WTC11 (cell line): ENCODE data around the gene PLXNA2. TPM values are rescaled to one million over a fixed set of nuclear protein-coding genes. Genes with fewer than 3 reads are reported as not detected.

ENCODE experiments used
- ATAC-seq: fragments of 200-7000 bp; cut with Tn5 transposase; 2 replicates; pipeline ENCODE4 v1.10.0; 2021; ENCODE audit warnings: mild to moderate bottlenecking, moderate library complexity
- CTCF ChIA-PET: fragments of 300-600 bp; sonication (Branson Sonifier 250); formaldehyde crosslinking; loops from one replicate; lab custom pipeline; 2021; ENCODE audit warnings: antibody characterized with exemption; lab: Charles Lee
- POLR2A ChIA-PET: fragments of 350-600 bp; sonication (Branson Sonifier 250); formaldehyde crosslinking; loops from one replicate; lab custom pipeline; 2021; ENCODE audit warnings: antibody characterized with exemption; lab: Charles Lee
- DNase-seq: peaks from one replicate; pipeline ENCODE4 v3.0.0; 2021; ENCODE audit warnings: low spot score
- H3K27ac Mint-ChIP-seq: 2 replicates; pipeline ENCODE4 v1.8.0; 2021; ENCODE audit warnings: mixed read lengths
- H3K27me3 Mint-ChIP-seq: 2 replicates; pipeline ENCODE4 v1.8.0; 2021; ENCODE audit warnings: low read depth, mild to moderate bottlenecking, moderate library complexity, mixed read lengths
- H3K36me3 Mint-ChIP-seq: 2 replicates; pipeline ENCODE4 v1.8.0; 2021; ENCODE audit warnings: mixed read lengths
- H3K4me1 Mint-ChIP-seq: 2 replicates; pipeline ENCODE4 v1.8.0; 2022; ENCODE audit warnings: mixed read lengths
- H3K4me3 Mint-ChIP-seq: 2 replicates; pipeline ENCODE4 v1.8.0; 2021; ENCODE audit warnings: mild to moderate bottlenecking, moderate library complexity, mixed read lengths
- H3K9me3 Mint-ChIP-seq: 2 replicates; pipeline ENCODE4 v1.8.0; 2021; ENCODE audit warnings: mixed read lengths
- CBFB ChIP-seq: sonication (generic); formaldehyde crosslinking; IDR thresholded peaks from 2 replicates; pipeline ENCODE4 v1.8.1; 2022; ENCODE audit warnings: mild to moderate bottlenecking, low read depth, missing genetic modification reagents
- CREB1 ChIP-seq: sonication (generic); formaldehyde crosslinking; IDR thresholded peaks from 2 replicates; pipeline ENCODE4 v1.8.0; 2023; ENCODE audit warnings: mild to moderate bottlenecking, missing genetic modification reagents
- CREM ChIP-seq: sonication (generic); formaldehyde crosslinking; IDR thresholded peaks from 2 replicates; pipeline ENCODE4 v1.8.1; 2022; ENCODE audit warnings: mild to moderate bottlenecking, missing genetic modification reagents, moderate library complexity
- ELF4 ChIP-seq: sonication (generic); formaldehyde crosslinking; IDR thresholded peaks from 2 replicates; pipeline ENCODE4 v1.8.1; 2022; ENCODE audit warnings: low read depth, mild to moderate bottlenecking, moderate library complexity, missing genetic modification reagents
- FOXP1 ChIP-seq: sonication (generic); formaldehyde crosslinking; IDR thresholded peaks from 2 replicates; pipeline ENCODE4 v1.8.0; 2022; ENCODE audit warnings: missing genetic modification reagents, mild to moderate bottlenecking, moderate library complexity, borderline replicate concordance
- JAZF1 ChIP-seq: fragments of 250-450 bp; sonication (Bioruptor Pico); IDR thresholded peaks from 2 replicates; pipeline ENCODE4 v1.9.0; 2021; ENCODE audit warnings: moderate library complexity, mild to moderate bottlenecking, inconsistent platforms
- MXD4 ChIP-seq: fragments of 250-450 bp; sonication (Bioruptor Pico); IDR thresholded peaks from 2 replicates; pipeline ENCODE4 v1.8.0; 2021; ENCODE audit warnings: mild to moderate bottlenecking, moderate library complexity, borderline replicate concordance
- SMAD3 ChIP-seq: sonication (generic); formaldehyde crosslinking; IDR thresholded peaks from 2 replicates; pipeline ENCODE4 v1.8.0; 2022; ENCODE audit warnings: missing genetic modification reagents, mild to moderate bottlenecking, borderline replicate concordance
- TCF7 ChIP-seq: sonication (generic); formaldehyde crosslinking; IDR thresholded peaks from 2 replicates; pipeline ENCODE4 v1.8.0; 2022; ENCODE audit warnings: mild to moderate bottlenecking, low read depth, missing genetic modification reagents, moderate library complexity
- TP53 ChIP-seq: sonication (generic); formaldehyde crosslinking; IDR thresholded peaks from 2 replicates; pipeline ENCODE4 v1.8.1; 2023; ENCODE audit warnings: mild to moderate bottlenecking, missing genetic modification reagents
- ZNF138 ChIP-seq: sonication (generic); formaldehyde crosslinking; conservative IDR thresholded peaks from 2 replicates; pipeline ENCODE4 v1.8.1; 2022; ENCODE audit warnings: mild to moderate bottlenecking, moderate library complexity, missing genetic modification reagents
- ZNF671 ChIP-seq: fragments of 250-450 bp; sonication (Bioruptor Pico); IDR thresholded peaks from 2 replicates; pipeline ENCODE4 v1.8.0; 2021; ENCODE audit warnings: mild to moderate bottlenecking
- total RNA-seq: library from RNA; stranded (reverse); gene quantifications from 3 replicates; pipeline ENCODE4 v1.2.3, GENCODE V29; 2021
- TF ChIP-seq, protein P1 (sequence below): sonication (generic); formaldehyde crosslinking; IDR thresholded peaks from 2 replicates; pipeline ENCODE4 v1.8.0; 2022; ENCODE audit warnings: mild to moderate bottlenecking, missing genetic modification reagents
- TF ChIP-seq, protein P2 (sequence below): fragments of 250-450 bp; sonication (Bioruptor Pico); IDR thresholded peaks from 2 replicates; pipeline ENCODE4 v1.9.0; 2021; ENCODE audit warnings: mild to moderate bottlenecking
- TF ChIP-seq, protein P3 (sequence below): sonication (generic); formaldehyde crosslinking; IDR thresholded peaks from 2 replicates; pipeline ENCODE4 v1.8.0; 2022; ENCODE audit warnings: mild to moderate bottlenecking, missing genetic modification reagents
- TF ChIP-seq, protein P4 (sequence below): sonication (generic); formaldehyde crosslinking; IDR thresholded peaks from 2 replicates; pipeline ENCODE4 v1.8.0; 2023; ENCODE audit warnings: missing genetic modification reagents, mild to moderate bottlenecking, borderline replicate concordance
- TF ChIP-seq, protein P5 (sequence below): sonication (generic); formaldehyde crosslinking; IDR thresholded peaks from 2 replicates; pipeline ENCODE4 v1.8.0; 2022; ENCODE audit warnings: missing genetic modification reagents
- TF ChIP-seq, protein P6 (sequence below): sonication (generic); formaldehyde crosslinking; IDR thresholded peaks from 2 replicates; pipeline ENCODE4 v1.8.1; 2023; ENCODE audit warnings: mild to moderate bottlenecking, missing genetic modification reagents
- TF ChIP-seq, protein P7 (sequence below): sonication (generic); formaldehyde crosslinking; conservative IDR thresholded peaks from 2 replicates; pipeline ENCODE4 v1.8.1; 2023; ENCODE audit warnings: mild to moderate bottlenecking, low read depth, missing genetic modification reagents, moderate library complexity

The PLXNA2 gene
- total RNA-seq, 1 experiment from 2014 or later, result 4.2 TPM

DNA sequence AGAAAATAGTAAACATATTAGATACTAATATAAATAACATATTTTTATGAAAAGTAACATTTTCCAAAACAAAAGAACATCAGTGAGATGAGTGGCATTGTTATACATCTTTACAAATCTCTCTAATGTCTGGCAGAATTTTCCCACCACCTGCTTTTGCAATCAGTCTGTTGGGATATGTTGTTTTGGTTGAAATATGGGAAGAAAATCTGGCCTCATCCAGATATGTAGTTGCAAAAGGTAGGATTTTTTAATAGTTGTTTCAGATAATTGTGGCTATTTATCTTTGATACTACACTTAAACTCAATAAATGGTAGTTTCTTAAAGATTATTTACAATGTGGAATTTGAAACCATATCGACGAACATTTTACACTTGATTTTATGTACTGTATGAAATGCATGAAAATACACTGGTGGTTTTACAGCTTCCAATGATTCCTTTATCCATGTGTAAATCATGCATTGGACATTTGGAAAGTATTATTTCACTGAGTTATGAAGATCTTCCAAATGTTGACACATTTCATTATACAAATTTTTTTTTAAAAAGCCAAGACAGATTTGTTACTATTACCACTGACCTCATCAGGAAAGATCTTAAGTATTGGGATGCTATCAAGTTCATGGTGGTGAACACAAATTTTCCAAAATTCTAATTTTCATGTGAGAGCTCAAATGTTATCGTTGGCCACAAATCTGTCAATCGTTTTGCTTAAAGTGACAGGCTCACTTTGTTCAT lies 259.2 kb downstream of the PLXNA2 start:
- H3K27me3 Mint-ChIP-seq, result no peaks in the 10 kb centered on the region; the same call in none of the 2 replicates
- POLR2A ChIA-PET, result no interaction called here
- TF ChIP-seq ELF4 (CRISPR knock-in tag), result no peak
- TF ChIP-seq TCF7 (CRISPR knock-in tag), result no peak
- TF ChIP-seq, protein P1, sequence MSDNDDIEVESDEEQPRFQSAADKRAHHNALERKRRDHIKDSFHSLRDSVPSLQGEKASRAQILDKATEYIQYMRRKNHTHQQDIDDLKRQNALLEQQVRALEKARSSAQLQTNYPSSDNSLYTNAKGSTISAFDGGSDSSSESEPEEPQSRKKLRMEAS, result no peak
- TF ChIP-seq, protein P2, sequence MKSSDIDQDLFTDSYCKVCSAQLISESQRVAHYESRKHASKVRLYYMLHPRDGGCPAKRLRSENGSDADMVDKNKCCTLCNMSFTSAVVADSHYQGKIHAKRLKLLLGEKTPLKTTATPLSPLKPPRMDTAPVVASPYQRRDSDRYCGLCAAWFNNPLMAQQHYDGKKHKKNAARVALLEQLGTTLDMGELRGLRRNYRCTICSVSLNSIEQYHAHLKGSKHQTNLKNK (CRISPR knock-in tag), result no peak
- TF ChIP-seq TP53 (CRISPR knock-in tag), result no peak
- TF ChIP-seq, protein P3, sequence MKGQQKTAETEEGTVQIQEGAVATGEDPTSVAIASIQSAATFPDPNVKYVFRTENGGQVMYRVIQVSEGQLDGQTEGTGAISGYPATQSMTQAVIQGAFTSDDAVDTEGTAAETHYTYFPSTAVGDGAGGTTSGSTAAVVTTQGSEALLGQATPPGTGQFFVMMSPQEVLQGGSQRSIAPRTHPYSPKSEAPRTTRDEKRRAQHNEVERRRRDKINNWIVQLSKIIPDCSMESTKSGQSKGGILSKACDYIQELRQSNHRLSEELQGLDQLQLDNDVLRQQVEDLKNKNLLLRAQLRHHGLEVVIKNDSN (CRISPR knock-in tag), result no peak
- TF ChIP-seq, protein P4, sequence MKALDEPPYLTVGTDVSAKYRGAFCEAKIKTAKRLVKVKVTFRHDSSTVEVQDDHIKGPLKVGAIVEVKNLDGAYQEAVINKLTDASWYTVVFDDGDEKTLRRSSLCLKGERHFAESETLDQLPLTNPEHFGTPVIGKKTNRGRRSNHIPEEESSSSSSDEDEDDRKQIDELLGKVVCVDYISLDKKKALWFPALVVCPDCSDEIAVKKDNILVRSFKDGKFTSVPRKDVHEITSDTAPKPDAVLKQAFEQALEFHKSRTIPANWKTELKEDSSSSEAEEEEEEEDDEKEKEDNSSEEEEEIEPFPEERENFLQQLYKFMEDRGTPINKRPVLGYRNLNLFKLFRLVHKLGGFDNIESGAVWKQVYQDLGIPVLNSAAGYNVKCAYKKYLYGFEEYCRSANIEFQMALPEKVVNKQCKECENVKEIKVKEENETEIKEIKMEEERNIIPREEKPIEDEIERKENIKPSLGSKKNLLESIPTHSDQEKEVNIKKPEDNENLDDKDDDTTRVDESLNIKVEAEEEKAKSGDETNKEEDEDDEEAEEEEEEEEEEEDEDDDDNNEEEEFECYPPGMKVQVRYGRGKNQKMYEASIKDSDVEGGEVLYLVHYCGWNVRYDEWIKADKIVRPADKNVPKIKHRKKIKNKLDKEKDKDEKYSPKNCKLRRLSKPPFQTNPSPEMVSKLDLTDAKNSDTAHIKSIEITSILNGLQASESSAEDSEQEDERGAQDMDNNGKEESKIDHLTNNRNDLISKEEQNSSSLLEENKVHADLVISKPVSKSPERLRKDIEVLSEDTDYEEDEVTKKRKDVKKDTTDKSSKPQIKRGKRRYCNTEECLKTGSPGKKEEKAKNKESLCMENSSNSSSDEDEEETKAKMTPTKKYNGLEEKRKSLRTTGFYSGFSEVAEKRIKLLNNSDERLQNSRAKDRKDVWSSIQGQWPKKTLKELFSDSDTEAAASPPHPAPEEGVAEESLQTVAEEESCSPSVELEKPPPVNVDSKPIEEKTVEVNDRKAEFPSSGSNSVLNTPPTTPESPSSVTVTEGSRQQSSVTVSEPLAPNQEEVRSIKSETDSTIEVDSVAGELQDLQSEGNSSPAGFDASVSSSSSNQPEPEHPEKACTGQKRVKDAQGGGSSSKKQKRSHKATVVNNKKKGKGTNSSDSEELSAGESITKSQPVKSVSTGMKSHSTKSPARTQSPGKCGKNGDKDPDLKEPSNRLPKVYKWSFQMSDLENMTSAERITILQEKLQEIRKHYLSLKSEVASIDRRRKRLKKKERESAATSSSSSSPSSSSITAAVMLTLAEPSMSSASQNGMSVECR, result no peak
- TF ChIP-seq MXD4 (CRISPR knock-in tag), result no peak
- no peak for TF ChIP-seq ZNF671 (CRISPR knock-in tag)
- TF ChIP-seq JAZF1, result no peak
- no peak overlapping the region for H3K4me3 Mint-ChIP-seq
- H3K36me3 Mint-ChIP-seq, result no peaks in the 10 kb centered on the region
- H3K27ac Mint-ChIP-seq, result no peak overlapping the region
- no peak for ATAC-seq
- CTCF ChIA-PET, result interaction anchor here (1.0 to 2.8 kb wide), 4 partner anchors 8 to 100 kb away, joined by 3 to 12 read pairs (median 5); no protein-coding TSS in a partner anchor
- H3K4me1 Mint-ChIP-seq, result no peaks in the 10 kb centered on the region
- no peak for DNase-seq
- H3K9me3 Mint-ChIP-seq, result peaks cover 3% of the 10 kb centered on the region; the same call in 1 of the 2 replicates

DNA sequence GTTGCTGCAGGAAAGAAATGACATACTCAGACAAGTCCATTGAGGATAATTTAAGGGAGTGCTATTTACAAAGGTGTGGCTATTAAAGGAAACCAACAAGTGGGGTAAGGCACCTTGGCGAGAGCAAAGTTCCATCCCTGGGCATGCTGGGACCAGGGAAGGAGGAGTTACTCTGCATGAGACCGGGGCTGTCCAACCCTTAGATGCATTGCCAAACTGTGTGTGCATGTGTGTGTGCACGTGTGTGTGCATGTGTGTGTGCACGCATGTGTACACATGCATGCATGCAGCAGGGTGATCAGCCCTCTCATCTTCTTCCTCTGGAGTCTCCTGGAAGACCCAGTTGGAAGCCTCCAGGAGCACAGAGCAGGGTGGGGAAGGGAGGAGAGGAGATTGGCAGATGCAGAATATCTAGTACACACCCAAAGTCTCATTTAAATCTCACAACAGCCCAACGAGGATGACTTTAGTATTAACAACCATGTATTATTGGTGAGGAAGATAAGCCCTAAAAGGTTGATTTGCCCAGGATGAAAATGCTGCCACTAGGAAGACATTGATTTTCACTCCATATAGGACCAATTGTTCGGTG lies 261.0 kb downstream of the PLXNA2 start:
- ChIA-PET CTCF (interaction anchor here (2.6 kb wide), 1 partner anchor 98 kb away, joined by 7 read pairs; no protein-coding TSS in a partner anchor), POLR2A (no interaction called here)
- Mint-ChIP-seq H3K4me3 (no peak overlapping the region), H3K9me3 (no peaks in the 10 kb centered on the region), H3K4me1 (no peaks in the 10 kb centered on the region), H3K36me3 (no peaks in the 10 kb centered on the region), H3K27me3 (no peaks in the 10 kb centered on the region; the same call in none of the 2 replicates), H3K27ac (no peak overlapping the region)
- ATAC-seq (no peak), DNase-seq (no peak)
- TF ChIP-seq SMAD3 (no peak), CREB1 (no peak), CREM (CRISPR knock-in tag) (no peak), CBFB (CRISPR knock-in tag) (no peak), ELF4 (CRISPR knock-in tag) (no peak), FOXP1 (CRISPR knock-in tag) (no peak), ZNF138 (no peak)
- TF ChIP-seq, protein P5, sequence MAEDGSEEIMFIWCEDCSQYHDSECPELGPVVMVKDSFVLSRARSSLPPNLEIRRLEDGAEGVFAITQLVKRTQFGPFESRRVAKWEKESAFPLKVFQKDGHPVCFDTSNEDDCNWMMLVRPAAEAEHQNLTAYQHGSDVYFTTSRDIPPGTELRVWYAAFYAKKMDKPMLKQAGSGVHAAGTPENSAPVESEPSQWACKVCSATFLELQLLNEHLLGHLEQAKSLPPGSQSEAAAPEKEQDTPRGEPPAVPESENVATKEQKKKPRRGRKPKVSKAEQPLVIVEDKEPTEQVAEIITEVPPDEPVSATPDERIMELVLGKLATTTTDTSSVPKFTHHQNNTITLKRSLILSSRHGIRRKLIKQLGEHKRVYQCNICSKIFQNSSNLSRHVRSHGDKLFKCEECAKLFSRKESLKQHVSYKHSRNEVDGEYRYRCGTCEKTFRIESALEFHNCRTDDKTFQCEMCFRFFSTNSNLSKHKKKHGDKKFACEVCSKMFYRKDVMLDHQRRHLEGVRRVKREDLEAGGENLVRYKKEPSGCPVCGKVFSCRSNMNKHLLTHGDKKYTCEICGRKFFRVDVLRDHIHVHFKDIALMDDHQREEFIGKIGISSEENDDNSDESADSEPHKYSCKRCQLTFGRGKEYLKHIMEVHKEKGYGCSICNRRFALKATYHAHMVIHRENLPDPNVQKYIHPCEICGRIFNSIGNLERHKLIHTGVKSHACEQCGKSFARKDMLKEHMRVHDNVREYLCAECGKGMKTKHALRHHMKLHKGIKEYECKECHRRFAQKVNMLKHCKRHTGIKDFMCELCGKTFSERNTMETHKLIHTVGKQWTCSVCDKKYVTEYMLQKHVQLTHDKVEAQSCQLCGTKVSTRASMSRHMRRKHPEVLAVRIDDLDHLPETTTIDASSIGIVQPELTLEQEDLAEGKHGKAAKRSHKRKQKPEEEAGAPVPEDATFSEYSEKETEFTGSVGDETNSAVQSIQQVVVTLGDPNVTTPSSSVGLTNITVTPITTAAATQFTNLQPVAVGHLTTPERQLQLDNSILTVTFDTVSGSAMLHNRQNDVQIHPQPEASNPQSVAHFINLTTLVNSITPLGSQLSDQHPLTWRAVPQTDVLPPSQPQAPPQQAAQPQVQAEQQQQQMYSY (CRISPR knock-in tag), result no peak
- TF ChIP-seq, protein P6, sequence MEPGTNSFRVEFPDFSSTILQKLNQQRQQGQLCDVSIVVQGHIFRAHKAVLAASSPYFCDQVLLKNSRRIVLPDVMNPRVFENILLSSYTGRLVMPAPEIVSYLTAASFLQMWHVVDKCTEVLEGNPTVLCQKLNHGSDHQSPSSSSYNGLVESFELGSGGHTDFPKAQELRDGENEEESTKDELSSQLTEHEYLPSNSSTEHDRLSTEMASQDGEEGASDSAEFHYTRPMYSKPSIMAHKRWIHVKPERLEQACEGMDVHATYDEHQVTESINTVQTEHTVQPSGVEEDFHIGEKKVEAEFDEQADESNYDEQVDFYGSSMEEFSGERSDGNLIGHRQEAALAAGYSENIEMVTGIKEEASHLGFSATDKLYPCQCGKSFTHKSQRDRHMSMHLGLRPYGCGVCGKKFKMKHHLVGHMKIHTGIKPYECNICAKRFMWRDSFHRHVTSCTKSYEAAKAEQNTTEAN (CRISPR knock-in tag), result no peak
- TF ChIP-seq, protein P7, sequence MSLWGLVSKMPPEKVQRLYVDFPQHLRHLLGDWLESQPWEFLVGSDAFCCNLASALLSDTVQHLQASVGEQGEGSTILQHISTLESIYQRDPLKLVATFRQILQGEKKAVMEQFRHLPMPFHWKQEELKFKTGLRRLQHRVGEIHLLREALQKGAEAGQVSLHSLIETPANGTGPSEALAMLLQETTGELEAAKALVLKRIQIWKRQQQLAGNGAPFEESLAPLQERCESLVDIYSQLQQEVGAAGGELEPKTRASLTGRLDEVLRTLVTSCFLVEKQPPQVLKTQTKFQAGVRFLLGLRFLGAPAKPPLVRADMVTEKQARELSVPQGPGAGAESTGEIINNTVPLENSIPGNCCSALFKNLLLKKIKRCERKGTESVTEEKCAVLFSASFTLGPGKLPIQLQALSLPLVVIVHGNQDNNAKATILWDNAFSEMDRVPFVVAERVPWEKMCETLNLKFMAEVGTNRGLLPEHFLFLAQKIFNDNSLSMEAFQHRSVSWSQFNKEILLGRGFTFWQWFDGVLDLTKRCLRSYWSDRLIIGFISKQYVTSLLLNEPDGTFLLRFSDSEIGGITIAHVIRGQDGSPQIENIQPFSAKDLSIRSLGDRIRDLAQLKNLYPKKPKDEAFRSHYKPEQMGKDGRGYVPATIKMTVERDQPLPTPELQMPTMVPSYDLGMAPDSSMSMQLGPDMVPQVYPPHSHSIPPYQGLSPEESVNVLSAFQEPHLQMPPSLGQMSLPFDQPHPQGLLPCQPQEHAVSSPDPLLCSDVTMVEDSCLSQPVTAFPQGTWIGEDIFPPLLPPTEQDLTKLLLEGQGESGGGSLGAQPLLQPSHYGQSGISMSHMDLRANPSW, result no peak
